Thyroid gland (tissue), 4 donors: Measurements from ENCODE around the gene GKN1. TPM values are rescaled to one million over a fixed set of nuclear protein-coding genes. Genes with fewer than 3 reads are reported as not detected.

Experiments used
- DNase-seq, 2 donors: peaks; one replicate each; pipeline ENCODE4 v3.0.0-alpha.2; 2019
- H3K27ac ChIP-seq, 3 donors: fragments of 200-600 bp; sonication (generic); 1 replicate in 2 of 3; 2 replicates in 1 of 3; pipeline ENCODE4 v1.5.1; 2016 to 2019; ENCODE audit warnings: mild to moderate bottlenecking in 1 of 3, moderate library complexity in 1 of 3
- H3K27me3 ChIP-seq: fragments of 200-600 bp; sonication (generic); one replicate; pipeline ENCODE4 v1.5.1; 2019
- H3K36me3 ChIP-seq, 2 donors: fragments of 200-600 bp; sonication (generic); one replicate each; pipeline ENCODE4 v1.5.1; 2016 to 2019
- H3K4me1 ChIP-seq, 2 donors: fragments of 200-600 bp; sonication (generic); one replicate each; pipeline ENCODE4 v1.5.1; 2017 to 2019
- H3K4me3 ChIP-seq, 3 donors: fragments of 200-600 bp; sonication (generic); replicated peaks in 1 of 3; 1 replicate in 2 of 3; 2 replicates in 1 of 3; pipeline ENCODE4 v1.5.1; 2016; ENCODE audit warnings: mild to moderate bottlenecking in 1 of 3
- H3K9me3 ChIP-seq: fragments of 200-600 bp; sonication (generic); one replicate; pipeline ENCODE4 v1.5.1; 2017
- CTCF ChIP-seq, 6 experiments: fragments of 200-600 bp in 3 of 6; fragments of 450-650 bp in 3 of 6; sonication (generic) in 3 of 6; IDR thresholded peaks; one replicate each; pipeline ENCODE4 v1.5.1; 2016 to 2019; ENCODE audit warnings: antibody characterized with exemption in 6 of 6, mild to moderate bottlenecking in 2 of 6, inconsistent platforms in 1 of 6, moderate library complexity in 1 of 6
- POLR2A ChIP-seq, 2 donors: fragments of 450-650 bp; IDR thresholded peaks; one replicate each; pipeline ENCODE4 v1.6.1; 2017; ENCODE audit warnings: antibody characterized with exemption in 2 of 2, mild to moderate bottlenecking in 2 of 2, moderate library complexity in 1 of 2
- WGBS, 2 donors: methylation state at CpG; one replicate each; pipeline ENCODE4 v1.1.5; 2017; 5-methylcytosine and 5-hydroxymethylcytosine counted together
- intact Hi-C: fragments of 100-400 bp; cut with DNase I; formaldehyde crosslinking; loops from one replicate; pipeline ENCODE4 v1.15.1; 2023
- total RNA-seq, 4 donors: library from RNA; depleted of rRNA; stranded (reverse); fragments of >200 nt; gene quantifications; one replicate each; pipeline ENCODE4 v1.2.3, GENCODE V29; 2016

Gene GKN1
- total RNA-seq, result not detected

GRCh38 chr2:68974251-68974650, at the start of gene GKN1:
TSS of gene GKN1 (plus strand) at chr2:68974636. CDS start at chr2:68974678, 42 bp downstream.
- Histone ChIP-seq H3K36me3 (no peaks in the 10 kb centered on the region), H3K9me3 (no peaks in the 10 kb centered on the region), H3K27me3 (no peaks in the 10 kb centered on the region), H3K4me1 (no peaks in the 10 kb centered on the region), H3K4me3 (no peak within 1 kb of the TSS), H3K27ac (no peak within 1 kb of the TSS)
- no peak for DNase-seq
- intact Hi-C loops, result no loop called here
- TF ChIP-seq CTCF (IDR thresholded peaks at IDR 0.05) (no peak), POLR2A (IDR thresholded peaks at IDR 0.05) (no peak)
- WGBS, 2 donors, result 59 to 62% methylated on average over 3 of the region's 3 CpGs

GRCh38 chr2:68925295-68925896, 49.0 kb upstream of the GKN1 start:
- Histone ChIP-seq H3K4me1 (peaks cover 6 to 16% of the 10 kb centered on the region in 2 donors), H3K27ac (no peak overlapping the region), H3K9me3 (no peaks in the 10 kb centered on the region), H3K27me3 (no peaks in the 10 kb centered on the region), H3K36me3 (no peaks in the 10 kb centered on the region), H3K4me3 (no peak overlapping the region)
- DNase-seq, result peak; percentile 35 to 52
- no peak for TF ChIP-seq POLR2A (IDR thresholded peaks at IDR 0.05)
- peak; percentile 80 to 98 (median 88) for TF ChIP-seq CTCF (IDR thresholded peaks at IDR 0.05)
- intact Hi-C loops, result loop anchor here (10.0 kb wide), 1 partner anchor 461 kb away; the partner anchor contains the start of genes APLF and FBXO48
- WGBS, 2 donors, result 41 to 46% methylated on average over 9 of the region's 9 CpGs

GRCh38 chr2:68926796-68927195, 47.6 kb upstream of the GKN1 start:
- 26 to 31% methylated on average over 4 of the region's 4 CpGs for WGBS, 2 donors
- Histone ChIP-seq H3K27me3 (no peaks in the 10 kb centered on the region), H3K27ac (peak overlapping the region; percentile 9 to 76 (median 43)), H3K9me3 (no peaks in the 10 kb centered on the region), H3K4me1 (peaks cover 6 to 16% of the 10 kb centered on the region in 2 donors), H3K4me3 (no peak overlapping the region), H3K36me3 (no peaks in the 10 kb centered on the region)
- TF ChIP-seq CTCF (IDR thresholded peaks at IDR 0.05) (no peak), POLR2A (IDR thresholded peaks at IDR 0.05) (no peak)
- peak; percentile 67 to 71 for DNase-seq
- intact Hi-C loops, result loop anchor here (10.0 kb wide), 1 partner anchor 462 kb away; the partner anchor contains the start of genes APLF and FBXO48

GRCh38 chr2:68931149-68931711, 43.2 kb upstream of the GKN1 start:
- Histone ChIP-seq H3K9me3 (no peaks in the 10 kb centered on the region), H3K27me3 (no peaks in the 10 kb centered on the region), H3K4me1 (peaks cover 4 to 8% of the 10 kb centered on the region in 2 donors), H3K27ac (no peak overlapping the region), H3K4me3 (no peak overlapping the region), H3K36me3 (no peaks in the 10 kb centered on the region)
- no peak for DNase-seq
- intact Hi-C loops, result no loop called here
- WGBS, 2 donors, result 87 to 88% methylated on average over 3 of the region's 3 CpGs
- TF ChIP-seq CTCF (IDR thresholded peaks at IDR 0.05) (no peak), POLR2A (IDR thresholded peaks at IDR 0.05) (no peak)

- intact Hi-C loops, result no loop called here
- Histone ChIP-seq H3K4me1 (peaks cover 0 to 2% of the 10 kb centered on the region in 2 donors), H3K36me3 (no peaks in the 10 kb centered on the region), H3K4me3 (no peak overlapping the region), H3K9me3 (no peaks in the 10 kb centered on the region), H3K27ac (no peak overlapping the region), H3K27me3 (no peaks in the 10 kb centered on the region)
- 45 to 54% methylated on average over 4 of the region's 4 CpGs for WGBS, 2 donors
- no peak for DNase-seq
- no peak for TF ChIP-seq POLR2A (IDR thresholded peaks at IDR 0.05)
- no peak for TF ChIP-seq CTCF (IDR thresholded peaks at IDR 0.05)
These were observed 42.6 kb upstream of the GKN1 start for GRCh38 chr2:68931799-68932198.
